ENCODE measurements around the gene RARB. TPM values are rescaled to one million over a fixed set of nuclear protein-coding genes. Genes with fewer than 3 reads are reported as not detected.

Gene RARB
- total and polyA plus RNA-seq, 9 of the 15 experiments (the other 6 are each of a cell fraction or from before 2014, with no cell fraction given), result 0.15 to 1.3 (median 0.27) TPM

GRCh38 chr3:25589783-25590258 is 161.8 kb downstream of the RARB start (continued):
- TF ChIP-seq ZNF316 (IDR thresholded peaks at IDR 0.05) (peak; percentile 32), C11orf30 (IDR thresholded peaks at IDR 0.05; ENCODE audit: low read depth) (peak; percentile 59), U2AF1 (optimal IDR thresholded peaks at IDR 0.05; ENCODE audit: low read depth, low read length) (no peak), EWSR1 (IDR thresholded peaks at IDR 0.05; ENCODE audit: borderline replicate concordance, low read depth, partially characterized antibody) (no peak)

GRCh38 chr3:25592510-25592968 is 164.5 kb downstream of the RARB start:
- peak; percentile 45 to 90 (median 70) for DNase-seq (ENCODE audit: extremely low read depth in 1 of 4, low spot score in 3 of 4)
- intact Hi-C loops (cut with micrococcal nuclease) (loop anchor here (1.0 to 5.0 kb wide), 5 partner anchors 10 to 819 kb away; no protein-coding TSS in a partner anchor), in situ Hi-C loops (cut with MboI) (no loop called here)
- Histone ChIP-seq H3K27ac (ENCODE audit: extremely low read depth, low read depth, low read length) (peak overlapping the region; percentile 62), H2AFZ (ENCODE audit: low read depth, low read length) (peak overlapping the region; percentile 82), H3K9ac (ENCODE audit: insufficient read depth in 1 of 2, low read depth in 2 of 2, low read length in 2 of 2) (peak overlapping the region in 1 of 2 experiments; percentile 40; a peak in 1 of 4 replicates), H3K79me2 (ENCODE audit: control insufficient read depth, insufficient read depth, low read length) (no peaks in the 10 kb centered on the region), H3K4me3 (no peak overlapping the region), H3K4me1 (replicated peaks in 1 of 2; ENCODE audit: control insufficient read depth in 2 of 2, insufficient read depth in 2 of 2, low read length in 2 of 2) (peaks cover 0 to 19% of the 10 kb centered on the region in 2 experiments; a peak in 2 of 5 replicates), H3K4me2 (ENCODE audit: insufficient read depth, low read length) (peak overlapping the region; percentile 47), H3K9me3 (replicated peaks; ENCODE audit: control insufficient read depth, insufficient read depth, low read depth, low read length) (no peaks in the 10 kb centered on the region), H3K36me3 (ENCODE audit: control insufficient read depth, insufficient read depth, low read length) (peaks cover 2% of the 10 kb centered on the region; the same call in 1 of the 3 replicates), H4K20me1 (replicated peaks; ENCODE audit: control insufficient read depth, insufficient read depth, low read length) (no peaks in the 10 kb centered on the region), H3K27me3 (ENCODE audit: control insufficient read depth in 2 of 2, insufficient read depth in 2 of 2, low read length in 2 of 2) (no peaks in the 10 kb centered on the region), H3K9me1 (ENCODE audit: control insufficient read depth, insufficient read depth, low read length) (no peaks in the 10 kb centered on the region)
- WGBS (ENCODE audit: insufficient coverage, low coverage, missing lambda C conversion rate), result 7% methylated on average over 3 of the region's 3 CpGs
- peak; percentile 97 for ATAC-seq
- no TSS peak for BruUV-seq (replicated peaks)
- ChIA-PET CTCF (ENCODE audit: low intra/inter-chr PET ratio) (interaction anchor here (0.6 to 1.3 kb wide), 3 partner anchors 60 to 837 kb away, joined by 3 to 8 read pairs (median 4); no protein-coding TSS in a partner anchor), POLR2A (interaction anchor here (0.6 to 1.3 kb wide), 4 partner anchors 12 to 1862 kb away, joined by 3 read pairs; no protein-coding TSS in a partner anchor)
- FAIRE-seq, result peak; percentile 90
- TF ChIP-seq ZNF518B (CRISPR knock-in tag; IDR thresholded peaks at IDR 0.05) (no peak), ELF1 (tag; IDR thresholded peaks at IDR 0.05) (no peak), STAT6 (CRISPR knock-in tag; IDR thresholded peaks at IDR 0.05) (no peak), ETV6 (IDR thresholded peaks at IDR 0.05; ENCODE audit: borderline replicate concordance in 1 of 2, low read depth in 2 of 2, low read length in 1 of 2) (no peak), ETV6 (CRISPR knock-in tag; IDR thresholded peaks at IDR 0.05; ENCODE audit: borderline replicate concordance) (no peak), LEF1 (IDR thresholded peaks at IDR 0.05) (no peak), BACH1 (tag; IDR thresholded peaks at IDR 0.05) (0 out of 2 replicates have a peak, but pooled peaks have one; percentile 27), SREBF1 (IDR thresholded peaks at IDR 0.05; ENCODE audit: borderline replicate concordance, low read depth, low read length) (no peak), PTTG1 (tag; IDR thresholded peaks at IDR 0.05; ENCODE audit: low read depth) (no peak)

All from K562 (cell line).